IMR-90 (cell line): Measurements from ENCODE around the gene AMBRA1. TPM values are rescaled to one million over a fixed set of nuclear protein-coding genes. Genes with fewer than 3 reads are reported as not detected.

Experiments used
- ATAC-seq: fragments of 200-7000 bp; cut with Tn5 transposase; 2 replicates; pipeline ENCODE4 v1.9.1; 2020; ENCODE audit warnings: low read depth, mild to moderate bottlenecking, moderate library complexity
- BruUV-seq: library from RNA; stranded (reverse); fragments of 400-500 nt; replicated peaks from 2 replicates; lab custom pipeline; 2021; lab: Mats Ljungman, UMichigan
- CTCF ChIA-PET: fragments of 300-600 bp; formaldehyde crosslinking; extraction: SDS; loops from one replicate; lab custom pipeline; 2021; ENCODE audit warnings: antibody characterized with exemption; lab: Yijun Ruan, JAX
- POLR2A ChIA-PET: fragments of 300-600 bp; sonication (Branson Sonifier 250); formaldehyde crosslinking; loops from one replicate; lab custom pipeline; 2022; ENCODE audit warnings: antibody characterized with exemption; ENCODE audit not compliant: unreplicated experiment; lab: Charles Lee
- DNase-seq: peaks from one replicate; pipeline ENCODE4 v3.0.0; 2013
- H2AFZ ChIP-seq: replicated peaks from 2 replicates; pipeline ENCODE3; 2013; ENCODE audit warnings: low read length, mild to moderate bottlenecking; ENCODE audit not compliant: poor library complexity
- H2AK5ac ChIP-seq: 2 replicates; pipeline ENCODE4 v1.6.1; 2013; ENCODE audit warnings: low read depth, low read length, inconsistent platforms
- H2AK9ac ChIP-seq: replicated peaks from 2 replicates; pipeline ENCODE3; 2013; ENCODE audit warnings: mild to moderate bottlenecking, low read depth, low read length, moderate library complexity; ENCODE audit not compliant: poor library complexity
- H2BK120ac ChIP-seq: 2 replicates; pipeline ENCODE4 v1.6.1; 2013; ENCODE audit warnings: low read depth, low read length, inconsistent platforms
- H2BK15ac ChIP-seq: 3 replicates; pipeline ENCODE4 v1.6.1; 2013; ENCODE audit warnings: low read depth, low read length, inconsistent platforms
- H2BK20ac ChIP-seq: 2 replicates; pipeline ENCODE4 v1.6.1; 2013; ENCODE audit warnings: low read depth, mild to moderate bottlenecking, inconsistent platforms, low read length, moderate library complexity
- H2BK5ac ChIP-seq: 2 replicates; pipeline ENCODE4 v1.6.1; 2013; ENCODE audit warnings: mild to moderate bottlenecking, low read depth, low read length, inconsistent platforms; ENCODE audit not compliant: poor library complexity, severe bottlenecking
- H3K14ac ChIP-seq: replicated peaks from 2 replicates; pipeline ENCODE4 v1.6.1; 2013; ENCODE audit warnings: low read depth, low read length, inconsistent platforms
- H3K18ac ChIP-seq: 2 replicates; pipeline ENCODE4 v1.6.1; 2013; ENCODE audit warnings: low read depth, low read length, control low read depth
- H3K23ac ChIP-seq: 2 replicates; pipeline ENCODE4 v1.6.1; 2013; ENCODE audit warnings: low read depth, low read length, inconsistent platforms
- H3K27ac ChIP-seq: 2 replicates; pipeline ENCODE4 v1.5.1; 2013; ENCODE audit warnings: mild to moderate bottlenecking, control low read depth, low read length; ENCODE audit not compliant: insufficient read depth
- H3K27me3 ChIP-seq: 2 replicates; pipeline ENCODE4 v1.6.1; 2013; ENCODE audit warnings: low read length; ENCODE audit not compliant: control insufficient read depth, insufficient read depth
- H3K36me3 ChIP-seq: 2 replicates; pipeline ENCODE4 v1.6.1; 2013; ENCODE audit warnings: low read length, mixed read lengths; ENCODE audit not compliant: control insufficient read depth, insufficient read depth
- H3K4ac ChIP-seq: 2 replicates; pipeline ENCODE4 v1.6.1; 2013; ENCODE audit warnings: low read depth, low read length, inconsistent platforms
- H3K4me1 ChIP-seq: 2 replicates; pipeline ENCODE4 v1.6.1; 2013; ENCODE audit warnings: low read length, mixed read lengths; ENCODE audit not compliant: control insufficient read depth, insufficient read depth
- H3K4me2 ChIP-seq: 2 replicates; pipeline ENCODE4 v1.6.1; 2013; ENCODE audit warnings: low read depth, mild to moderate bottlenecking, control low read depth, low read length, moderate library complexity
- H3K4me3 ChIP-seq: 2 replicates; pipeline ENCODE4 v1.5.1; 2013; ENCODE audit warnings: low read depth, mild to moderate bottlenecking, control low read depth, low read length, moderate library complexity; ENCODE audit not compliant: insufficient read depth
- H3K56ac ChIP-seq: 2 replicates; pipeline ENCODE4 v1.6.1; 2013; ENCODE audit warnings: low read length, inconsistent platforms; ENCODE audit not compliant: insufficient read depth; ENCODE audit errors: extremely low read depth
- H3K79me1 ChIP-seq, 2 experiments: 2 replicates each; pipeline ENCODE4 v1.6.1; 2013; ENCODE audit warnings: low read length in 2 of 2, inconsistent platforms in 1 of 2, low read depth in 1 of 2
- H3K9ac ChIP-seq: 2 replicates; pipeline ENCODE4 v1.6.1; 2013; ENCODE audit warnings: low read depth, low read length, control low read depth
- H3K9me1 ChIP-seq: 2 replicates; pipeline ENCODE4 v1.6.1; 2013; ENCODE audit warnings: low read length, inconsistent platforms; ENCODE audit not compliant: insufficient read depth
- H3K9me3 ChIP-seq: 2 replicates; pipeline ENCODE4 v1.6.1; 2013; ENCODE audit warnings: low read length; ENCODE audit not compliant: control insufficient read depth, insufficient read depth
- H4K20me1 ChIP-seq: 2 replicates; pipeline ENCODE4 v1.6.1; 2013; ENCODE audit warnings: low read length, inconsistent platforms; ENCODE audit not compliant: insufficient read depth
- H4K5ac ChIP-seq: 2 replicates; pipeline ENCODE4 v1.6.1; 2013; ENCODE audit warnings: mild to moderate bottlenecking, low read depth, low read length, control low read depth
- H4K8ac ChIP-seq, 2 experiments: 2 replicates each; pipeline ENCODE4 v1.6.1; 2013; ENCODE audit warnings: low read depth in 2 of 2, low read length in 2 of 2, control low read depth in 1 of 2, inconsistent platforms in 1 of 2
- H4K91ac ChIP-seq: 2 replicates; pipeline ENCODE4 v1.6.1; 2013; ENCODE audit warnings: low read depth, low read length, inconsistent platforms; ENCODE audit not compliant: insufficient read depth
- BHLHE40 ChIP-seq: fragments of 150-350 bp; IDR thresholded peaks from 2 replicates; pipeline ENCODE4 v1.6.1; 2016; ENCODE audit warnings: mild to moderate bottlenecking, low read depth, low read length
- CEBPB ChIP-seq: IDR thresholded peaks from 2 replicates; pipeline ENCODE4 v1.6.1; 2012; ENCODE audit warnings: low read depth, low read length, improper control_type of control experiment
- CHD1 ChIP-seq: IDR thresholded peaks from 2 replicates; pipeline ENCODE4 v1.6.1; 2012; ENCODE audit warnings: low read depth, low read length, improper control_type of control experiment
- ELK1 ChIP-seq: fragments of 150-350 bp; IDR thresholded peaks from 2 replicates; pipeline ENCODE4 v1.6.1; 2016; ENCODE audit warnings: low read depth, mild to moderate bottlenecking, low read length, moderate library complexity, borderline replicate concordance
- FOS ChIP-seq: fragments of 150-350 bp; IDR thresholded peaks from 2 replicates; pipeline ENCODE4 v1.6.1; 2016; ENCODE audit warnings: low read depth, low read length
- MAFK ChIP-seq: IDR thresholded peaks from 2 replicates; pipeline ENCODE4 v1.6.1; 2012; ENCODE audit warnings: low read depth, low read length, improper control_type of control experiment
- MAZ ChIP-seq: IDR thresholded peaks from 2 replicates; pipeline ENCODE4 v1.6.1; 2012; ENCODE audit warnings: low read depth, mild to moderate bottlenecking, low read length, improper control_type of control experiment, moderate library complexity, borderline replicate concordance
- MXI1 ChIP-seq: IDR thresholded peaks from 2 replicates; pipeline ENCODE4 v1.6.1; 2012; ENCODE audit warnings: low read depth, mild to moderate bottlenecking, low read length, moderate library complexity, borderline replicate concordance
- NFE2L2 ChIP-seq: fragments of 150-350 bp; IDR thresholded peaks from 2 replicates; pipeline ENCODE4 v1.6.1; 2016; ENCODE audit warnings: low read depth, mild to moderate bottlenecking, low read length
- POLR2A ChIP-seq: IDR thresholded peaks from 2 replicates; pipeline ENCODE4 v1.6.1; 2012; ENCODE audit warnings: mild to moderate bottlenecking, low read depth, low read length
- RAD21 ChIP-seq: IDR thresholded peaks from 2 replicates; pipeline ENCODE4 v1.6.1; 2012; ENCODE audit warnings: low read length, improper control_type of control experiment
- RCOR1 ChIP-seq: IDR thresholded peaks from 2 replicates; pipeline ENCODE4 v1.6.1; 2012; ENCODE audit warnings: mild to moderate bottlenecking, low read length, improper control_type of control experiment; ENCODE audit not compliant: insufficient replicate concordance
- RFX5 ChIP-seq: IDR thresholded peaks from 2 replicates; pipeline ENCODE4 v1.8.0; 2012; ENCODE audit warnings: low read depth, mild to moderate bottlenecking, low read length, moderate library complexity
- SMC3 ChIP-seq: fragments of 150-350 bp; IDR thresholded peaks from 2 replicates; pipeline ENCODE4 v1.6.1; 2016; ENCODE audit warnings: low read depth, mild to moderate bottlenecking, antibody characterized with exemption, low read length, moderate library complexity
- WGBS, 2 experiments: methylation state at CpG; one replicate each; pipeline versions ENCODE4 v1.1.5 to v1.1.7; 2013; ENCODE audit warnings: missing lambda C conversion rate in 2 of 2; ENCODE audit not compliant: insufficient read length in 1 of 2; ENCODE audit errors: extremely low coverage in 2 of 2; 5-methylcytosine and 5-hydroxymethylcytosine counted together
- dilution Hi-C: fragments of 300-500 bp; cut with HindIII; formaldehyde crosslinking; loops from one replicate; pipeline ENCODE4 v1.14.3; 2018; ENCODE audit warnings: low sequenced_read_pairs; ENCODE audit not compliant: unreplicated experiment
- in situ Hi-C: fragments of 300-500 bp; cut with MboI; formaldehyde crosslinking; loops from 3 replicates; pipeline ENCODE4 v1.14.3; 2019; ENCODE audit warnings: low sequenced_read_pairs, inconsistent platforms, mixed read lengths
- intact Hi-C: fragments of 100-400 bp; cut with micrococcal nuclease; formaldehyde crosslinking; loops from 2 replicates; pipeline ENCODE4 v1.10.0; 2022
- polyA plus RNA-seq, 3 experiments: library from polyadenylated mRNA; depleted of rRNA; stranded (reverse); fragments of >200 nt; gene quantifications; 2 replicates each; pipeline ENCODE4 v1.2.3, GENCODE V29; 2012; ENCODE audit warnings: low replicate concordance in 1 of 3
- total RNA-seq: library from RNA; depleted of rRNA; stranded (reverse); fragments of >200 nt; gene quantifications from 2 replicates; pipeline ENCODE4 v1.2.3, GENCODE V29; 2012
- TF ChIP-seq, protein P1 (sequence below): conservative IDR thresholded peaks from 2 replicates; pipeline ENCODE4 v1.5.1; 2012; ENCODE audit warnings: mild to moderate bottlenecking, low read depth, low read length, improper control_type of control experiment

The AMBRA1 gene
- total and polyA plus RNA-seq, 2 of the 4 experiments (the other 2 are of a cell fraction), result 9.4 to 18.3 TPM

- Histone ChIP-seq H3K4ac (no peak overlapping the region), H4K5ac (no peak overlapping the region), H2BK20ac (no peak overlapping the region), H2AK5ac (no peak overlapping the region), H3K9me3 (no peaks in the 10 kb centered on the region), H3K9me1 (no peaks in the 10 kb centered on the region), H3K27ac (no peak overlapping the region), H4K20me1 (no peaks in the 10 kb centered on the region), H3K4me3 (no peak overlapping the region), H4K91ac (no peak overlapping the region), H3K56ac (no peak overlapping the region), H3K4me1 (no peaks in the 10 kb centered on the region), H3K14ac (no peak overlapping the region), H3K23ac (no peak overlapping the region), H2AK9ac (no peak overlapping the region), H3K9ac (no peak overlapping the region), H3K79me1 (peaks cover 16 to 36% of the 10 kb centered on the region in 2 experiments), H3K18ac (no peak overlapping the region), H3K27me3 (no peaks in the 10 kb centered on the region), H2AFZ (no peak overlapping the region), H3K4me2 (no peak overlapping the region), H2BK120ac (no peak overlapping the region), H3K36me3 (peaks cover 21% of the 10 kb centered on the region), H4K8ac (no peak overlapping the region), H2BK15ac (no peak overlapping the region), H2BK5ac (no peak overlapping the region)
- WGBS, 2 experiments, result 100% methylated on average over 9 of the region's 22 CpGs; no CpG with 5 or more reads in 1 of the 2 experiments
- no TSS peak for BruUV-seq
- ChIA-PET POLR2A (no interaction called here), CTCF (interaction anchor here (0.6 kb wide), 1 partner anchor 79 kb away, joined by 5 read pairs; no protein-coding TSS in a partner anchor)
- in situ Hi-C loops, result no loop called here
- intact Hi-C loops, result no loop called here
- ATAC-seq (no peak), DNase-seq (no peak)
- dilution Hi-C loops, result no loop called here
- no peak for TF ChIP-seq RAD21
- TF ChIP-seq, protein P1, sequence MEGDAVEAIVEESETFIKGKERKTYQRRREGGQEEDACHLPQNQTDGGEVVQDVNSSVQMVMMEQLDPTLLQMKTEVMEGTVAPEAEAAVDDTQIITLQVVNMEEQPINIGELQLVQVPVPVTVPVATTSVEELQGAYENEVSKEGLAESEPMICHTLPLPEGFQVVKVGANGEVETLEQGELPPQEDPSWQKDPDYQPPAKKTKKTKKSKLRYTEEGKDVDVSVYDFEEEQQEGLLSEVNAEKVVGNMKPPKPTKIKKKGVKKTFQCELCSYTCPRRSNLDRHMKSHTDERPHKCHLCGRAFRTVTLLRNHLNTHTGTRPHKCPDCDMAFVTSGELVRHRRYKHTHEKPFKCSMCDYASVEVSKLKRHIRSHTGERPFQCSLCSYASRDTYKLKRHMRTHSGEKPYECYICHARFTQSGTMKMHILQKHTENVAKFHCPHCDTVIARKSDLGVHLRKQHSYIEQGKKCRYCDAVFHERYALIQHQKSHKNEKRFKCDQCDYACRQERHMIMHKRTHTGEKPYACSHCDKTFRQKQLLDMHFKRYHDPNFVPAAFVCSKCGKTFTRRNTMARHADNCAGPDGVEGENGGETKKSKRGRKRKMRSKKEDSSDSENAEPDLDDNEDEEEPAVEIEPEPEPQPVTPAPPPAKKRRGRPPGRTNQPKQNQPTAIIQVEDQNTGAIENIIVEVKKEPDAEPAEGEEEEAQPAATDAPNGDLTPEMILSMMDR, result no peak
- TF ChIP-seq CEBPB, result no peak
- no peak for TF ChIP-seq SMC3
- no peak for TF ChIP-seq MXI1
- TF ChIP-seq FOS, result no peak
- TF ChIP-seq MAZ, result no peak
- TF ChIP-seq ELK1, result no peak
- TF ChIP-seq MAFK, result no peak
- no peak for TF ChIP-seq BHLHE40
- TF ChIP-seq RFX5, result no peak
- TF ChIP-seq POLR2A, result no peak
- no peak for TF ChIP-seq NFE2L2
- no peak for TF ChIP-seq RCOR1
- no peak for TF ChIP-seq CHD1
Observed at GRCh38 chr11:46633291-46634217, 39.7 kb upstream of the AMBRA1 start.
